ENCODE data around the gene JPH4.
"Not testable (repeated sequence)": the region's sequence is repeated elsewhere in the genome, so short reads cannot be mapped to it uniquely, and the experiment has no call there.

Gene JPH4

DNA sequence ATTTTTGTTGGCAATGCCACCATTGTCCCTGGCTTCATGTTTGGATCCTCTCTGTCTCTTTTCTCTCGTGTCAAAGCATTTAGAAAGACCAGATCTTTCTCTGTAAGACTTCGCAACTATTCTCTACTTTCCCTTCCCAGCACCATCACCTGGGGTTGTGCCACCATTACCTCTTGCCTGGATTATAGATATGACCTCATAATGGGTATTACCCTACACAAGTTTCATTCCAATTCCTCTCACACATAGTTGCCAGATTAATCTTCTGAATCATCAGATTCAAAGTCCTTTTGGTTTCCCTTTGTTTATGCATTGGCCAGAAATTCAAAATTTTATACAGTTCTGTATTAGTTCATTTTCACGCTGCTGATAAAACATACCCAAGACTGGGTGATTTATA, 30.4 kb upstream of the JPH4 start:
- DNase-seq (ENCODE audit: low read depth), result no peak

DNA sequence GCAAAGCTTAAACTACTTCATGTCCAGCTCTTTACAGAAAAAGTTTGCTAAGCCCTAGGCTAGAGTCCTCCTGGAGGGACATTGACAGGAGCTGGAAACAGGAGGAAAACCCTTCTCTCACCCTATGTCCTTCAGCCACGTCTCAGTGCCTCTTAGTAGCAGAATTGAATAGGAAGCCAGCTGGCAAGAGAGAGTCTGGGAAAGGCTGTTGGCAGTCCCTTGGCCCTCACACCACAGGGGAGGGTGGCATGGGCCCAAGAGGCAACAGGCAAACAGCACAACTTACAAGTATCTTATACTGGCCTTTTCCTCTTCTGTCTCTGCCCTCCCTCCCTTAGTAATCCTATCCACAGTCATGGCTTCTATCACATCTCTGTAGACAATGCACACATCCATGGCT, 29.9 kb upstream of the JPH4 start:
- no peak for DNase-seq (ENCODE audit: low read depth)

DNA sequence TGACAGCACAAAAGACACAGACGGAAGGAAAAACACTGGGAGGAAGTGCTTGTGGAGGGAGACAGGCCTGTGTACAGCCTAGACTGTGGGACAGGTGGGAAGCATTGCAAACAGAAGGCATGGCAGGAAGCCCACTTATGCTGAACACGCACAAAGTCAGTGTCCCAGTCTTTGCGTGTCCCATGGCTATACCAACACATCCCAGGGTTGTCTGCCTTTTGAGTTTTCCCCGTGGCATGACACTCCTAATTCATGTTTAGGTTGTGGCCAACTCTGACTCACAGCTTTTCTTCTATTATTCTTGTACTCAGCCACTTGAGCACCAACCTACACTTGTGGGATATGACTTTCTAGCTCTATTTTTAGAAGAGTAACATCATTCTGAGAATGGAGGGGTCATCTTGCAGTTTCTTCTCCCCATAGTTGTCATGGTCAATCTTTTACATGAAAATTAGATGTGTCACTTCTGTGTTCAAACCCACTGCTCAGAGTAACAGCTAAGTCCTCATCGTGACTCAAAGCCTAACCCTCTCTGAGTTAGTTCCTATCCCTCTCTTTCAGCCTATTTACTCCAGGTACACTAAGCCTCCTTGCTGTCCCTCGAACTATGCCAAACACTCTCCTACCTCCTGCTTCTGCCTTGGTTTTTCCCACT, 27.5 kb upstream of the JPH4 start:
- DNase-seq (ENCODE audit: low read depth), result peak; percentile 31

DNA sequence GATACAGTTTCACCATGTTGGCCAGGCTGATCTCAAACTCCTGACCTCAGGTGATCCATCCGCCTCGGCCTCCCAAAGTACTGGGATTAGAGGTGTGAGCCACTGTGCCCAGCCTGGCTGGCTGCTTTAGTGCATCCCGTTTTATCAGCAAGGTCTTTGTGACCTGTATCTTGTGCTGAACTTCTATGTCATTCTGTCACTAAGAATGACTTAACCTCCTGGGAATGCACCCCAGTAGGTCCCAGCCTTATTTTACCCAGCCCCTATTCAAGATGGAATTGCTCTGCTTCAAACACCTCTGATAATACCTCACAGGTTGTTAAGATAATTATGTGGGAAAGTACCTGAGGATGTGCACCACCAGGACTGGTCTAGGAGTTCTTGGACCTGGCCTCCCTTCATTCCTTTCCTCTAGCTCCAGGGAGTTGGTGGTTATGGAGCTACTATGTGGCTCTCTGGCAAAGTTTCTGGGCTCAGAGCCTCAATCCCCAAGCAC, 26.1 kb upstream of the JPH4 start:
- DNase-seq (ENCODE audit: low read depth), result no peak

DNA sequence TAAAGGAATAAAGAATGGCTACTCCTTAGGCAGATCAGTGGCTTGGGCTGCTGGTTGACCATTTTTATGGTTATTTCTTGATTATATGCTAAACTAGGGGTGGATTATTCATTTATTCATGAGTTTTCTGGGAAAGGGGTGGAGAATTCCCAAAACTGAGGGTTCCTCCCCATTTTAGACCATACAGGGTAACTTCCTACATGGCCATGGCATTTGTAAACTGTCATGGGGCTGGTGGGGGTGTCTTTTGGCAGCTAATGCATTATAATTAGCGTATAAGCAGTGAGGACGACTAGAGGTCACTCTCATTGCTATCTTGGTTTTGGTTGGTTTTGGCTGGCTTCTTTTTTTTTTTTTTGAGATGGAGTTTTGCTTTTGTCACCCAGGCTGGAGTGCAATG, 25.6 kb upstream of the JPH4 start:
- DNase-seq (ENCODE audit: low read depth), result no peak

DNA sequence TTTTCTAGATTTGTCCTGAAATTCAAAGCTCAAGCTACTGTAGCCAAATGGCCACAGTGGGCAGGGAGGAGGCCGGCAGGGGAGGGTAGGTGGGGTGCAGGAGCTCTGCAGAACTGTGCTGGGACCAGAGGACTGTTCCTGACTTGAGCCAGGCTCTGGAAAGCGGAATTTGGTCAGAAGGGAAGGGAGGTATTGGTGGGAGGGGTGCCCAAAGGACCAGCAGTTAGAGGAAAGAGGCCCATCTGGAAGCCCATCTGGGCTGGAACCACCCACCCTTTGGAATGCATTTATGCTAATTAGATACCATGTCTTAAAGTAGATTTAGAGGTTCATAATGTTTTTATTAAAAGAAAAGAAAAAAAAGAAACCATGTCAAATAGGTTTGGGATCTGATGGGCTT, 24.5 kb upstream of the JPH4 start:
- no peak for DNase-seq (ENCODE audit: low read depth)

DNA sequence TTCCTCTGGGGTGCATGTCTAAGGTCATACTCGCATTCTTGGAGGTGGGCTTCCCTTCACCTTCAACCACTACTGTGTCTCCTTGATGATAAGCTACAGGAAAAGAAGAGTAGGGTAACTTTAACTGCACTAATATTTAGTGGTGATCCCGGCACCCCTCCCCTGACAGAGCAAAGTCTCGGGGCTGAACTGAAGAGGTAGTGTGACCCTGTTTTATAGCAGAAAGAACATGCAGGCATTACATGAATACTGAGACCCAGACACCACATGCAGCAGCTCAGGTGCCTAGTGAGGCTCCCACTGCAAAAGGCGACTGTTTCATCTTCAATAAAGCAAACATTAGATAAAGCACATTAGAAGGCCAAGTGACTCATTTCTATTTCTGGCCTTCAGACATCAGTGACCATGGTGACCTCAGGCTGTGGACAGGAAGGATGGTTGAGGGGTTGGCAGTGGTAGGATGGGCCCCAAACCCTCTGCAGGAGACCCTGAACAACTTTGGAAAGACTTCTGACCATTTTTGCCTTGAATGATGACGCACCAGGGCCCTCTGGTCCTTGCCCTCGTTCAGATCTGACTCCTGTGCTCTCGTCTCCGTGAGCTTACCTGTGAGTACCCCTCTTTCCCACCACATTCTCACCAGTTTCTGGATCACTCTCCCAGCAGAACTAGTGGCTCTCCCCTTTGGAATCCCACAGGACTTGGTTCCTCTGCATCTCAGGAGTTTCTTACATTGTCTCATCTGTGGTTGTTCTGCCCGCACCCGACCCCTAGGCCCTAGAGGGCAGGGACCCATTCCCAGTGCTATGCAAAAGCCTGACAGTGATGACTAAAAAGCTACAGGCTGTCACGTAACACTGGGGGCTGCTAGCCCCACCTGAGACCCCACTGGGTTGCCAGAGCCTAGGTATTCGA, 23.8 kb upstream of the JPH4 start:
- no peak for DNase-seq (ENCODE audit: low read depth)

DNA sequence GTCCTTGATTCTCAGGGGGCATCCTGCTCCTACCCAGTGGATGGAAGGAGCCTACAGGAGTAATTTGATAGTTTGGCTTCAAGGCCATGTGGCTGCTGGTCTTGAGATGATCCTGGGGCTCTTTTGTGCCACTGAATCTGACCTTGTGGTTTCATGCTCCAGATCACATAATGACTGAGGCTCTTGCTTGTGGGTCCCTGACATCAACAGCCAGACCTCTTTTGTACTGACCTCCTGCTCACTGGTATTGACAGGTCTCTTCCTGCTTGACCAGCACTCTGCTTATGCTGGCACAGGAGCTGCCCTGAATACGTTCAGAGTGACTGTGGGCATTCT, 23.2 kb upstream of the JPH4 start:
- DNase-seq (ENCODE audit: low read depth), result no peak

DNA sequence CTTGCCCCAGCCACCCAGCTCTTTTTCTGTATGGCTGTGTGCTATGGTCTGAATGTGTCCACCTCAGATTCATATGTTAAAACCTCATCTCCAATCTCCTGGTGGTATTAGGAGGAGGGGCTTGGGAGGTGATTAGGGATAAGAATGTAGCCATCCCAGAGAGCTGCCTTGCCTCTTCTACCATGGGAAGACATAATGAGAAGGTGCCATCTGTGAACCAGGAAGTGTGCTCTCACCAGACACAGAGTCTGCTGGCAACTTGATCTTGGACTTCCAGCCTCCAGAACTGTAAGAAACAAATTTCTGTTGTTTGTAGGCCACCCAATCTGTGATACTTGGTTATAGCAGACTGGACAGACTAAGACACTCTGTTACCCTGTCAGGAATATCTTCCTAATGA, 22.8 kb upstream of the JPH4 start:
- DNase-seq (ENCODE audit: low read depth), result no peak

DNA sequence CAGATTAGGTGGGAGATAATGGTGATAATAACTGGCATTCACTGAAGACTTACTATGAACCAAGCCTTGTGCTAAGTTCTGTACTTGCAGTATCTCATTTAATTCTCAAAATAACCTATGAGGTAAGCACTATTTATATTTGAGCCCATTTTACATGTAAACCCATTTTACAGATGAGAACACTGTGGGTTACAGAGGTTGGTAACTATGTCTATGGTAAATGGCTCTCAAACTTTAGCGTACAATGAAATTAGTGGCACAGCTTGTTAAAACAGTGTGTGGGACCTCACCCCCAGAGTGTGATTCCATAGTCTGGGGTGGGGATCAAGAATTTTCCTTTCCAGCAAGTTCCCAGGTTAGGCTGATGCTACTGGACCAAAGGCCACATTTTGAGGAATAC, 22.2 kb upstream of the JPH4 start:
- no peak for DNase-seq (ENCODE audit: low read depth)

DNA sequence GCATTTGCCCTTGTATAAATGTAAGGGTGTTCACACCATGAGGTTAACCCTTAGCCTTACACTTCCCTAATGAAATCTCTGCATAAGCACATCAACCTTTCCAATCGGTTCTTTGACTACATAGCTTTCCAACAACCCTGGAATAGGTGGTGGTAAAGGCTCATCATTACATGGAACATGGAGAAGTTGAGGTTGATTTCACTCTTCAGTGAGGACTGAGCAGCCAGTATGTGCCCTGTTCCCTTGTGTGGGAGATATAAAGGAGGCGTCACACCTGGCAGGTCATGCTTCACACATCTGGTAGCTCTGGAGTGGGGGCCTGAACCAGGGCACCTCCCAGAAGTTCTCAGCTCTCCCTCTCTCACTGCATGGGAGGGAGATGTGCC, 21.7 kb upstream of the JPH4 start:
- DNase-seq (ENCODE audit: low read depth), result no peak

DNA sequence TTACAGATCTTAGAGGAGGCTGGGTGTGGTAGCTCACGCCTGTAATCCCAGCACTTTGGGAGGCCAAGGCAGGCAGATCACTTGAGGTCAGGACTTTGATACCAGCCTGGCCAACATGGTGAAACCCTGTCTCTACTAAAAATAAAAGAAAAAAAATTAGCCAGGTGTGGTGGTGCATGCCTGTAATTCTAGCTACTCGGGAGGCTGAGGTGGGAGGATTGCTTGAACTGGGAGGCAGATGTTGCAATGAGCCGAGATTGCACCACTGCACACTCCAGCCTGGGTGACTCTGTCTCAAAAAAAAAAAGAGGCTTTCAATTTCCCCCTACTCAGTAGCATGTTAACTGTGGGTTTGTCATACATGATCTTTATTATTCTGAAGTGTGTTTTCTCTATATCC, 15.6 kb upstream of the JPH4 start:
- not testable (repeated sequence) for DNase-seq (ENCODE audit: low read depth)

DNA sequence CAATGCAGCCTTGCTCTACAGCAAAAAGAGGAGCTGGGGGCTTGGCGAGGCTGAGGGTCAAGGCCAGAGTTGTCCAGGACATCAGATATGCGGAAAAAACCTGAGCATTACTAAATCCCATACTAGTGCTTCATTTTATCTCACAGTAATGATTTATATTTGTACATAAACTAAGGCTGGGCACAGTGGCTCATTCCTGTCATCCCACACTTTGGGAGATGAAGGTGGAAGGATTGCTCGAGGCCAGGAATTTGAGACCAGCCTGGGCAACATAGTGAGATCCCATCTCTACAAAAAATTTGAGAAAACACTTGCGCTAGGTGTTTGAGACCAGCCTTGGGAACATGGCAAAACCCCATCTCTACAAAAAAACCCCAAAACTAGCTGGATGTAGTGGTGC, 11.6 kb upstream of the JPH4 start:
- DNase-seq (ENCODE audit: low read depth), result no peak

DNA sequence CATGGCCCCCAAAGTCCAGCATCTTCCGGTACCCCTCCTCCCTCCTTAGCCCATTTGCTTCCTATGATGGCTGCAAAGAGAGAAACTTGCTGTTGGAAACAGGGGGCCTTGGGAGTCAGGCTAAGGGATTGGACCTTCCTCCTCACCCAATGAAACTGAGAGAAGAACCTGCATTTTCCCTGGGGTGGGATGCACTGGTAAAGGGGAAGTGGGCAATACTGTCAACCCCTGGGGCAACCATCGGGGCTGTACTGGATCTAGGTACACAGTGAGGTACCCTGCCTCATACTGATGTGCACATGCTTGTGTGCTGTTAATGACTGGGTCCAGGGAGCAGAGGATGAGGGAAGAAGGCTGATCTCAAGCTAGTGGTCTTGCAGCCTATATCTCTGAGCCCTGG, 11.0 kb upstream of the JPH4 start:
- DNase-seq (ENCODE audit: low read depth), result no peak

DNA sequence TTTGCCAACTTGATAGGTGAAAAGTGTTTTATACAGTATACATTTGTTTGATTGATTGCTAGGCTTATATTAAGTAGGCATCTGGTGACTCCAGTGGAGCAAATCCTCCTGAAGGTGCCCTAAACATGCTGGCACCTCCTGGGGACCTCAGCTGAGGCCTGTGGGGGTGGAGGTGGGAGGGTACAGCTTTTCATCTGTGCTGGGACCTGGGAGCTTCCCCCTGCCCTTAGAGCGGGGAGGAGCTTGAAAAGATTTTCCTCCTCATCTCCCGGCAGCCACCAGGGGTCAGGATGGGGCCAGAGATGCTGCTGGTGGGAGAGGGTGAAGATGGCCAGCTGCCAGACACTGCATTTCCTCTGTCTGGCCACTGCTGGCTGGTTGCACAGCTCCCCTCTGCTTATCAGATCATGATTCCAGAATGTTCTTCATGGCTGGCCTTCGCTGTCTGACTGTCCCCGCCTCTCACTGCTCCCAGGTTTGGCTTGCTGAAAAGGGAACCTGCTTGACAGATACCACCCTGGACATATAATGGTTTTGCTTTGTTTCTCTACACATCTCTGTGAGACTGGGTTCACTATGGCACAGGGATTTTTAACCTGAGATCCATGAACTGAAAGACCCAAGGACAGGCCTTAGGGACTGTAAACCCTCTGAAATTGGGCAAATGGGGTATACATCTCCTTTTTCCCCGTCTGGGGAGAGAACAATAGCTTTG, 10.5 kb upstream of the JPH4 start:
- DNase-seq (ENCODE audit: low read depth), result peak; percentile 54

DNA sequence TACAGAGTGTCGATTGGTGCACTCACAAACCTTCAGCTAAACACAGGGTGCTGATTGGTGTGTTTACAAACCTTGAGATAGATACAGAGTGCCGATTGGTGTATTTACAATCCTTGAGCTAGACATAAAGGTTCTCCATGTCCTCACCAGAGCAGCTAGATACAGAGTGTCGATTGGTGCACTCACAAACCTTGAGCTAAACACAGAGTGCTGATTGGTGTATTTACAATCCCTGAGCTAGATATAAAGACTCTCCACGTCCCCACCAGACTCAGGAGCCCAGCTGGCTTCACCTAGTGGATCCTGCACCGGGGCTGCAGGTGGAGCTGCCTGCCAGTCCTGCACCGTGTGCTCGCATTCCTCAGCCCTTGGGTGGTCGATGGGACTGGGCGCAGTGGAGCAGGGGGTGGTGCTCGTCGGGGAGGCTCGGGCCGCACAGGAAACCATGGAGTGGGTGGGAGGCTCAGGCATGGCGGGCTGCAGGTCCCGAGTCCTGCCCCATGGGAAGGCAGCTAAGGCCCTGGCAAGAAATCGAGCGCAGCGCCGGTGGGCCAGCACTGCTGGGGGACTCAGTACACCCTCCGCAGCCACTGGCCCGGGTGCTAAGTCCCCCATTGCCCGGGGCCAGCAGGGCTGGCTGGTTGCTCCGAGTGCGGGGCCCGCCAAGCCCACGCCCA, 6.1 kb upstream of the JPH4 start:
- not testable (repeated sequence) for DNase-seq (ENCODE audit: low read depth)

DNA sequence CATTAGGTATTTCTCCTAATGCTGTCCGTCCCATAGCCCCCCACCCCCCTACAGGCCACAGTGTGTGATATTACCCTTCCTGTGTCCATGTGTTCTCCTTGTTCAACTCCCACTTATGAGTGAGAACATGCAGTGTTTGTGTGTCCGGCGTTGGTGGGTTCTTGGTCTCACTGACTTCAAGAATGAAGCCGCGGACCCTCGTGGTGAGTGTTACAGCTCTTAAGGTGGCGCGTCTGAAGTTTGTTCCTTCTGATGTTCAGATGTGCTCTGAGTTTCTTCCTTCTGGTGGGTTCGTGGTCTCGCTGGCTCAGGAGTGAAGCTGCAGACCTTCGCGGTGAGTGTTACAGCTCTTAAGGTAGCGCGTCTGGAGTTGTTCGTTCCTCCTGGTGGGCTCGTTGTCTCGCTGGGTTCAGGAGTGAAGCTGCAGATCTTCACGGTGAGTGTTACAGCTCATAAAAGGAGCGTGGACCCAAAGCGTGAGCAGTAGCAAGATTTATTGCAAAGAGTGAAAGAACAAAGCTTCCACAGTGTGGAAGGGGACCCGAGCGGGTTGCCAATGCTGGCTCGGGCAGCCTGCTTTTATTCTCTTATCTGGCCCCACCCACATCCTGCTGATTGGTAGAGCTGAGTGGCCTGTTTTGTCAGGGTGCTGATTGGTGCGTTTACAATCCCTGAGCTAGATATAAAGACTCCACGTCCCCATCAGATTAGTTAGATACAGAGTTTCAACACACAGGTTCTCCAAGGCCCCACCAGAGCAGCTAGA, 5.4 kb upstream of the JPH4 start:
- not testable (repeated sequence) for DNase-seq (ENCODE audit: low read depth)

DNA sequence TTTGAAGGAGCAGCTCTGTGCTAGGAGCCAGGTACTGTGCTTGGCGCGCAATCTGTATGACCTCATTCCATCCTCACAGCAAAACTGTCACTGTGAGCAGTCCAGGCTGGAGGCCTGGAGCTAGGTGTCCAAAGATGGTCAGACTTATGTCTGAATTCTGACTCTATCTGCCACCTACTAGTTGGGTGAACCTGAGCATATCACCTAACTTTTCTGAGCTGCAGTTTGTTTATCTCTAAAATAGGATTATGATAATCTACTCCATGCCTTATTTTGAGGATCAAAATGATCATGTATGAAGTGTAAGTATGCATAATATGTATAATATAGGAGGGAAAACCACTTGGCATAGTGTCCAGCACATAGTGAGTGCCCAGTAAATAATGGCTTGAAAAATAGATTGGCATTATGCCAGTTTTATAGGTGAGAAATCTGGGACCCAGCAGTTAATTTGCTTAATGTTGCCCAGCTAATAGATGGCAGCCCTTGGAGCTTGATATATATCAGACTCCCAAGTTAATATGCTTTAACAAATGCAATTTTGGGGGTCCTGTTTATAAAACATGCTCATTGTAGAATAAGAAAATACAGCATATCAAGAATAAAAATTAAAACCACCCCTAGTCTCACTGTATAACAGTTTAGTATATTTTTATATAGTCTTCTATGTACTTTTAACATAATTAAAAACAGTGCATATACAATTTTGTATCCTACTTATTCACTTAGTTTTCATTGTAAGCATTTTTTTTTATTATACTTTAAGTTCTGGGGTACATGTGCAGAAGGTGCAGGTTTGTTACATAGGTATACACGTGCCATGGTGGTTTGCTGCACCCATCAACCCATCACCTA, 4.5 kb upstream of the JPH4 start:
- no peak for DNase-seq (ENCODE audit: low read depth)

DNA sequence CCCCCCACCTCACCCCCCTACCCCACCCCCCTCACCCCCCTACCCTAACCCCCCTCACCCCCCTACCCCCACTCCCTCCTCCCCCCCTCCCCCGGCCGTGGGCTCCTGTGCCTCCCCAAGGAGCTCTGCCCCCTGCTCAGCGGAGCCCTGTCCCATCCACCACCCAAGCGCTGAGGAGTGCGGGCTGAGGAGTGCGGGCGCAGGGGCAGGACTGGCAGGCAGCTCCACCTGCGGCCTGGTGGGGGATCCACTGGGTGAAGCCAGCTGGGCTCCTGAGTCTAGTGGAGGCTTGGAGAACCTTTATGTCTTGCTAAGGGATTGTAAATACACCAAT, 2.3 kb upstream of the JPH4 start:
- DNase-seq (ENCODE audit: low read depth), result no peak

DNA sequence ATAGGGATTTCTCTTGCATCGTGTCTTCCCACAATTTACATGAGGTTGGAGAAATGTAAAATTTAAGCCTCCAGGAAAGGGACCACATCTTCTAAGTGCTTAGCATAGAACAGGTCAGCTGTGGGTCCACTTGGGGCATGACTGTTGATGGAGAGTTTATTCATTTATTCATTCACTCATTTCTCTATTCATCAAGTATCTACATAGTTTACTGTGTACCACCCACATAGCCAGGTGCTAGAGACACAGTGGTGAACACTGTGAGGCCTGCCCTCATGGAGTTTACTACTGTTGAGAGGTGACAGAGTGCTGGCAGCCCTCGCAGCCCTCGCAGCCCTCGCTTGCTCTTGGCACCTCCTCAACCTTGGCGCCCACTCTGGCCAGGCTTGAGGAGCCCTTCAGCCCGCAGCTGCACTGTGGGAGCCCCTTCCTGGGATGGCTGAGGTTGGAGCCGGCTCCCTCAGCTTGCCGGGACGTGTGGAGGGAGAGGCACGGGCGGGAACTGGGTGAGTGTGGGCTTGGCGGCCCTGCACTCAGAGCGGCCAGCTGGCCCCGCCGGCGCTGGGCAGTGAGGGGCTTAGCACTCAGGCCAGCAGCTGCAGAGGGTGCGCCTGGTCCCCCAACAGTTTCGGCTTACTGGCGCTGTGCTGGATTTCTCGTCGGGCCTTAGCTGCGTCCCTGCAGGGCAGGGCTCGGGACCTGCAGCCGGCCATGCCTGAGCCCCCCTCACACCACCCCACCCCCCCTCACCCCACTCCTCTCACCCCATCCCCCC, 1.7 kb upstream of the JPH4 start:
- DNase-seq (ENCODE audit: low read depth), result no peak
